GM21447 (cell line): ENCODE data around the gene NBL1.

ENCODE experiments used
- ATAC-seq: cut with Tn5 transposase; IDR thresholded peaks from one replicate; pipeline ENCODE4 v1.9.1; 2021; ENCODE audit not compliant: unreplicated experiment

The NBL1 gene

GRCh38 chr1:19665496-19666465 lies 21.7 kb downstream of the NBL1 start:
- no peak for ATAC-seq

- no peak for ATAC-seq
Observed at GRCh38 chr1:19668888-19669287, 24.8 kb downstream of the NBL1 start.

GRCh38 chr1:19670787-19671186 lies 26.7 kb downstream of the NBL1 start:
- ATAC-seq, result no peak

GRCh38 chr1:19672237-19672636 lies 28.1 kb downstream of the NBL1 start:
- ATAC-seq, result no peak

- ATAC-seq, result no peak
Observed at GRCh38 chr1:19675797-19676196, 31.7 kb downstream of the NBL1 start.

- ATAC-seq, result no peak
Observed at GRCh38 chr1:19676438-19676922, 32.4 kb downstream of the NBL1 start.

GRCh38 chr1:19678493-19678892 lies 34.4 kb downstream of the NBL1 start:
- no peak for ATAC-seq

- ATAC-seq, result no peak
Observed at GRCh38 chr1:19678931-19679453, 34.9 kb downstream of the NBL1 start.

GRCh38 chr1:19679691-19680090 lies 35.6 kb downstream of the NBL1 start:
- ATAC-seq, result no peak

- no peak for ATAC-seq
Observed at GRCh38 chr1:19680644-19681043, 36.5 kb downstream of the NBL1 start.

- no peak for ATAC-seq
Observed at GRCh38 chr1:19682257-19682656, 38.1 kb downstream of the NBL1 start.

GRCh38 chr1:19682901-19683300 lies 38.8 kb downstream of the NBL1 start:
- no peak for ATAC-seq

GRCh38 chr1:19683351-19683750 lies 39.2 kb downstream of the NBL1 start:
- ATAC-seq, result no peak

- no peak for ATAC-seq
Observed at GRCh38 chr1:19684677-19685076, 40.6 kb downstream of the NBL1 start.

GRCh38 chr1:19685994-19686393 lies 41.9 kb downstream of the NBL1 start:
- ATAC-seq, result no peak

- no peak for ATAC-seq
Observed at GRCh38 chr1:19687414-19687813, 43.3 kb downstream of the NBL1 start.

- ATAC-seq, result no peak
Observed at GRCh38 chr1:19688041-19688842, 44.1 kb downstream of the NBL1 start.

- no peak for ATAC-seq
Observed at GRCh38 chr1:19689085-19689757, 45.1 kb downstream of the NBL1 start.

GRCh38 chr1:19689856-19690255 lies 45.7 kb downstream of the NBL1 start:
- ATAC-seq, result no peak

GRCh38 chr1:19690342-19690741 lies 46.2 kb downstream of the NBL1 start:
- ATAC-seq, result no peak

GRCh38 chr1:19694298-19694697 lies 50.2 kb downstream of the NBL1 start:
- ATAC-seq, result no peak
